Spinal cord (tissue), 10 donors: ENCODE data around the gene RASL11A. TPM values are rescaled to one million over a fixed set of nuclear protein-coding genes. Genes with fewer than 3 reads are reported as not detected.
A peak's percentile ranks its signal among the peaks of the same experiment; 100 is the strongest.
"Not testable (repeated sequence)": the region's sequence is repeated elsewhere in the genome, so short reads cannot be mapped to it uniquely, and the experiment has no call there.

Source experiments
- DNase-seq, 6 donors: peaks; one replicate each; pipeline versions ENCODE4 v3.0.0 to v3.0.0-alpha.2; 2013 to 2015; ENCODE audit warnings: low spot score in 6 of 6, low read depth in 4 of 6
- H3K27ac ChIP-seq: one replicate; pipeline ENCODE4 v1.5.1; 2013; ENCODE audit warnings: low read depth, low read length, control low read depth
- H3K27me3 ChIP-seq: one replicate; pipeline ENCODE4 v1.6.1; 2013; ENCODE audit warnings: low read length; ENCODE audit not compliant: control insufficient read depth, insufficient read depth
- H3K36me3 ChIP-seq: one replicate; pipeline ENCODE4 v1.6.1; 2013; ENCODE audit warnings: low read length; ENCODE audit not compliant: control insufficient read depth, insufficient read depth
- H3K4me1 ChIP-seq: one replicate; pipeline ENCODE4 v1.6.1; 2013; ENCODE audit warnings: low read length; ENCODE audit not compliant: control insufficient read depth, insufficient read depth
- H3K4me3 ChIP-seq: one replicate; pipeline ENCODE4 v1.5.1; 2013; ENCODE audit warnings: low read depth, low read length, control low read depth
- H3K9me3 ChIP-seq: one replicate; pipeline ENCODE4 v1.6.1; 2013; ENCODE audit warnings: low read length; ENCODE audit not compliant: control insufficient read depth, insufficient read depth
- WGBS: methylation state at CpG from one replicate; pipeline ENCODE4 v1.1.5; 2013; ENCODE audit warnings: missing lambda C conversion rate; ENCODE audit not compliant: insufficient coverage; 5-methylcytosine and 5-hydroxymethylcytosine counted together
- long read RNA-seq, 4 donors: transcript quantifications; one replicate each; lab custom pipeline, GENCODE V29; 2026
- polyA plus RNA-seq, 2 donors: library from polyadenylated mRNA; unstranded; fragments of 120-200 nt; gene quantifications; one replicate each; pipeline ENCODE4 v1.2.1, GENCODE V29; 2013; ENCODE audit not compliant: insufficient read length in 2 of 2
- total RNA-seq, 2 donors: library from RNA; depleted of rRNA in 1 of 2; stranded (reverse); fragments of 120-200 nt in 1 of 2; fragments of >200 nt in 1 of 2; gene quantifications; one replicate each; pipeline versions ENCODE4 v1.2.3 to v1.2.4, GENCODE V29; 2013 to 2014
- donor health status: healthy.

RASL11A gene, protein sequence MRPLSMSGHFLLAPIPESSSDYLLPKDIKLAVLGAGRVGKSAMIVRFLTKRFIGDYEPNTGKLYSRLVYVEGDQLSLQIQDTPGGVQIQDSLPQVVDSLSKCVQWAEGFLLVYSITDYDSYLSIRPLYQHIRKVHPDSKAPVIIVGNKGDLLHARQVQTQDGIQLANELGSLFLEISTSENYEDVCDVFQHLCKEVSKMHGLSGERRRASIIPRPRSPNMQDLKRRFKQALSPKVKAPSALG
- total RNA-seq (10 to 100 TPM in 1 of 2 donors, 1 to 10 TPM in 1; 7.2 to 13.6 TPM), polyA plus RNA-seq (1 to 10 TPM; 6.4 to 7.4 TPM)
- long read RNA-seq, donor 1, partial matches to known transcripts: 0 of 4 reads
- long read RNA-seq, donor 1, other reads (novel, unspliced or antisense): 0 of 4 reads
- long read RNA-seq, donor 2: 0 reads
- long read RNA-seq, donor 3, partial matches to known transcripts: 0 of 1 reads
- long read RNA-seq, donor 3, other reads (novel, unspliced or antisense): 0 of 1 reads
- long read RNA-seq, donor 4, transcript RASL11A-201 (4 exons, 1,543 nt): major isoform, 12 of 12 reads
- long read RNA-seq, donor 4, partial matches to known transcripts: 0 of 12 reads
- long read RNA-seq, donor 4, other reads (novel, unspliced or antisense): 0 of 12 reads

DNA sequence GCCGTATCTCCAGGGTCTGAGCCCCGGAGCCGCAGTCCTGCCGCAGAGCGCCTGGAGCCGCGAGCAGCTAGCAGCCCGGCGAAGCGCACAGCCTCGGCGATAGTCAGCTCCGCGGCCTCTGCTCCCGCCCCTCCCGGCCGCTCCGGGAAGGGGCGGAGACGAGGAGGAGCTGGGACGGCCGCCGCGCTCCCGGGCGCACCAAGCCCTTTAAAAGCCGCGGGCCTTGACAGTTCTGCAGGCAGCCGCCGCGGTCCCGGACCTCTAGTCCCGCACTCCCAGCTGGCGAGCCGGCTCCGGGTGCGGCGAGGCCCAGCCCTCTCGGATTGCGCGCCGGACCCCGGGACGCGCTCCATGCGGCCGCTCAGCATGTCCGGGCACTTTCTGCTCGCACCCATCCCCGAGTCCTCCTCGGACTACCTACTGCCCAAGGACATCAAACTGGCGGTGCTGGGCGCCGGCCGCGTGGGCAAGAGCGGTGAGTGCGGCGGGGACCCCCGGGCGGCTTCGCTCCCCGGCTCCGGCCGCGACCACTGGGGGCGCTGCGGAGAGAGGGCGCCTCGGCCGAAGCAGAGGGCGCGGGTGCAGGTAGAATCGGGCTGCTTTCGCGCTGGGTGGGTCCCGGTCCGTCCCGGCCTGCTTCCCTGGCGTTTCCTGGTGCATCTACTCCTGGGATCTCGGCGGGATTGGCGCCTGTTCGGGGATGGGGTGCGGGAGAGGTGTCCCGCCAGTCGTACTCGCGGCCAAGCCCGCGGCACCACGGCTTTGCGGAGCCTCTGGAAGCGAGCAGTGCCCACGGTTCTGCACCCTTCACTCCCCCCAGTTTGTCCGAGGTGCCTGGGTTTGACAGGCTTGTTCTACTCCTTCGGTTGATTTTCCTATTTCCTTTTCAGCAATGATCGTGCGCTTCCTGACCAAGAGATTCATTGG, at the start of gene RASL11A:
Gene RASL11A (plus strand): TSS at position 237 of the 927 bp plus-strand sequence. CDS start 115 bp downstream, at position 352.
- DNase-seq: peak in 4 of 6 donors; percentile 69 to 92 (median 80)
- Histone ChIP-seq H3K27me3 (no peaks in the 10 kb centered on the region), H3K36me3 (no peaks in the 10 kb centered on the region), H3K4me1 (peaks cover 19% of the 10 kb centered on the region), H3K4me3 (peak within 1 kb of the TSS; percentile 63), H3K9me3 (no peaks in the 10 kb centered on the region), H3K27ac (peak within 1 kb of the TSS; percentile 36)
- 1% methylated on average over 98 of the region's 99 CpGs for WGBS

DNA sequence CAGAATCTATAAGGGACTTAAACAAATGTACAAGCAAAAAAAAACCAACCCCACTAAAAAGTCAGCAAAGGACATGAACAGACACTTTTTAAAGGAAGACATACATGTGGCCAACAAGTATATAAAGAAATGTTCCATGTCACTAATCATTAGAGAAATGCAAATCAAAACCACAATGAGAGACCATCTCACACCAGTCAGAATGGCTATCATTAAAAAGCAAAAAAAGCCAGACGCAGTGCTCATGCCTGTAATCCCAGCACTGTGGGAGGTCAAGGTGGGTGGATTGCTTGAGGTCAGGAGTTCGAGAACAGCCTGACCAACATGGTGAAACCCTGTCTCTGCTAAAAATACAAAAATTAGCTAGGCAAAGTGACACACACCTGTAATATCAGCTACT, 48.5 kb upstream of the RASL11A start:
- not testable (repeated sequence) for H3K36me3 ChIP-seq, H3K27ac ChIP-seq, H3K27me3 ChIP-seq, H3K4me1 ChIP-seq, H3K9me3 ChIP-seq, DNase-seq, H3K4me3 ChIP-seq
- WGBS: 50% methylated on average over 2 of the region's 2 CpGs

DNA sequence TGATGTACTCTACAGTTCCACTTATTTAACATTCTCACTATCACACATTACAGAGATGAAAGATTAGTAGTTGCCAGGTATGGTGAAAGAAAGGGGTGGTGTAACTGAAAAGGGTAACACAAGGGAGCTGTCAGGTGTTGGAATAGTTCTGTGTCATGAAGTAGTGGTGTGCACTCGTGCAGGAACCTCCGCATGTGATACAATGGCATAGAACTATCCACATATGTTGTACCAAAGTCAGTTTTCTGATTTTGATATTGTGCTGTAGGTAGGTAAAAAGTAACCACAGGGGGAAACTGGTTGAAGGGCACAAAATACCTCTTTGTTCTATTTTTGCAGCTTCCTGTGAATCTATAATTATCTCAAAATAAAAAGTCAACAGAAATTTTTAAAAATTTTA, 43.6 kb upstream of the RASL11A start:
- H3K9me3 ChIP-seq: peaks cover 2% of the 10 kb centered on the region
- H3K4me3 ChIP-seq: no peak overlapping the region
- no CpG with 5 or more reads among the region's 2 CpGs for WGBS
- H3K27me3 ChIP-seq: no peaks in the 10 kb centered on the region
- no peak overlapping the region for H3K27ac ChIP-seq
- H3K4me1 ChIP-seq: no peaks in the 10 kb centered on the region
- no peaks in the 10 kb centered on the region for H3K36me3 ChIP-seq
- no peak for DNase-seq

DNA sequence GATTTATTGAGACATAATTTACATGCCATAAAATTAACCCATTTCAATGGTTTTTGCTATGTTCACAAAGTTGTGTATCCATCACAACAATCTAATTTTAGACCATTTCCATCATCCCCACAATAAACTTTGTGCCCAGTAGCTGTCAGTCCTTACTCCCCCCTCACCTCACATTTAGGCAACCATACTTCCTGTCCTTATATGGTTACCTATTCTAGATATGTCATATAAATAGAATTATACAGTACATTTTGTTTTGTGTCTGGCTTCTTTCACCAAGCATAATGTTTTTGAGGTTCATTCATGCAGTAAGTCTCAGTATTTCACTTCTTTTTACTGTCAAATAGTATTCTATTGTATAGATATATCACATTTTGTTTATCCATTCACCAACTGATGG, 42.5 kb upstream of the RASL11A start:
- no peaks in the 10 kb centered on the region for H3K4me1 ChIP-seq
- no peak overlapping the region for H3K27ac ChIP-seq
- no peak for DNase-seq

DNA sequence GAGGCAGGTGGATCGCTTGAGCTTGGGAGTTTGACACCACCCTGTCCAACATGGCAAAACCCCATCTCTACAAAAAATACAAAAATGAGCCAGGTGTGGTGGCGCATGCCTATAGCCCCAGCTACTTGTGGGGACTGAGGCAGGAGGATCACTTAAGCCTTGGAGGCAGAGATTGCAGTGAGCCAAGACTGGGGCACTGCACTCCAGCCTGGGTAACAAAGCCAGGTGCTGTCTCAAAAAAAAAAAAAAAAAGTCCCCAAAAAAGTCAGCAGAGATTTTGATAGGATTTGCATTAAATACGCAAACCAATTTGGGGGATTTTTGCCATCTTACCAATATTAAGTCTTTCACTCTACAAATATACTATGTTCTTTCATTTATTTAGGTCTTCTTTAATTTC, 41.0 kb upstream of the RASL11A start:
- H3K9me3 ChIP-seq: peaks cover 2% of the 10 kb centered on the region
- DNase-seq: no peak
- no peak overlapping the region for H3K27ac ChIP-seq
- no peak overlapping the region for H3K4me3 ChIP-seq
- WGBS: 75% methylated on average over 1 of the region's 3 CpGs
- no peaks in the 10 kb centered on the region for H3K36me3 ChIP-seq
- no peaks in the 10 kb centered on the region for H3K4me1 ChIP-seq
- H3K27me3 ChIP-seq: no peaks in the 10 kb centered on the region

More for the DNA sequence above, 42.5 kb upstream of the RASL11A start:
- Histone ChIP-seq H3K27me3 (no peaks in the 10 kb centered on the region), H3K36me3 (no peaks in the 10 kb centered on the region), H3K9me3 (peaks cover 2% of the 10 kb centered on the region), H3K4me3 (no peak overlapping the region)

DNA sequence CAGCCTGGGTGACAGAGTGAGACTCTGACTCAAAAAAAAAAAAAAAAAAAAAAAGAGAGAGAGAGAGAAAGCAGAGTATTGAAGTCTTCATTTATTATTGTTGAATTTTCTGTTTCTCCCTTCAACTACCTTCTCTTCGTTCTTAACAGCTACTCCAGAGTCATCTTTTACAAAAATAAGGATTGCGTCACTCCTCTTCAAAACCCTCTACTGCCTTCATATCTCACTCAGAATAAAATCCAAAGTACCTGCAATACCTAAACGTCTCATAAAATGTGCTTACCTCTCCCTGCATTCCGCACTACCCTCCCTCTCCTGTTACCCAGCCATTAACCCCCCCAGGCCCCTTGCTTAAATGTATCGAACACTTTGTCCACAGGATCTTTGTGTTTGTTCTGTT, 36.7 kb upstream of the RASL11A start:
- DNase-seq: no peak
- Histone ChIP-seq H3K4me1 (no peaks in the 10 kb centered on the region), H3K36me3 (no peaks in the 10 kb centered on the region), H3K27me3 (no peaks in the 10 kb centered on the region), H3K27ac (no peak overlapping the region), H3K4me3 (no peak overlapping the region), H3K9me3 (no peaks in the 10 kb centered on the region)
- 90% methylated on average over 3 of the region's 5 CpGs for WGBS

DNA sequence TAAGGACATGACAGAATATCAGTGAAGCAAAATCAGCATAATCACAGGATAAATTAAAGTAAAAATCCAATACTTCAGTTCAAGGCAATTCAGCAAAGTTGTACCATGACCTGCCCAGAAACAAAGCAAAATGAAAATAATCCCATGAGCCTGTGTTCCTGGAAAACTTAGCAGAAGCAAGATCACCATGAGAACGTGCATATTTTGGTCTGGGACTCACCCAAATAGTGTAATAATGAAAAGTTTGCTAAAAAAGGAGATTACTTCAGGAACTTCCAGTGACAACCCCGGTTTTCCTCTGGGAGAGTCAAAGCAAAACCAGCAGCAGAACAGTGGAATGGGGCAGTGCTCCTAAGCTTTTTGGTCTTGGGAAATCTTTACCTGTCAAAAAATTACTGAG, 34.2 kb upstream of the RASL11A start:
- H3K4me3 ChIP-seq: no peak overlapping the region
- no peak for DNase-seq
- WGBS: 80% methylated on average over 1 of the region's 2 CpGs
- no peaks in the 10 kb centered on the region for H3K27me3 ChIP-seq
- no peak overlapping the region for H3K27ac ChIP-seq
- no peaks in the 10 kb centered on the region for H3K36me3 ChIP-seq
- no peaks in the 10 kb centered on the region for H3K9me3 ChIP-seq
- no peaks in the 10 kb centered on the region for H3K4me1 ChIP-seq

DNA sequence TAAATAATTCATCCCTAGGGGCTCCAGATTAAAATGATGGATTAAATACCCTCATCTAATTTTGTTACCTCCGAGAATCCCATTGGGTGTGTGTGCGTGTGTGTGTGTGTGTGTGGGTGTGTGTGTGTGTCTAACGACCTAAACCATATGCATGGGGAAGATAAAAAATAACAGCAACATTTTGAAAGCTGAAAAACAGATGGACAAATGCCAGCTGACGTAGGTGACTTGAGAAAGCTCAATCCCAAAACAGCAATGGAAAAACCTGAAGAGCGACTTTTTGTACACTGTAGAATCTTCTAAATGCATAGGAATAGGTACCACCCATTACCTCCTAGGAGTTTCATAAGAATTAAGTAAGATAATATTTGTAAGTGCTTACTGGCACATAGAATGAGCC, 27.9 kb upstream of the RASL11A start:
- DNase-seq: no peak
- no peaks in the 10 kb centered on the region for H3K27me3 ChIP-seq
- 73% methylated on average over 3 of the region's 5 CpGs for WGBS

DNA sequence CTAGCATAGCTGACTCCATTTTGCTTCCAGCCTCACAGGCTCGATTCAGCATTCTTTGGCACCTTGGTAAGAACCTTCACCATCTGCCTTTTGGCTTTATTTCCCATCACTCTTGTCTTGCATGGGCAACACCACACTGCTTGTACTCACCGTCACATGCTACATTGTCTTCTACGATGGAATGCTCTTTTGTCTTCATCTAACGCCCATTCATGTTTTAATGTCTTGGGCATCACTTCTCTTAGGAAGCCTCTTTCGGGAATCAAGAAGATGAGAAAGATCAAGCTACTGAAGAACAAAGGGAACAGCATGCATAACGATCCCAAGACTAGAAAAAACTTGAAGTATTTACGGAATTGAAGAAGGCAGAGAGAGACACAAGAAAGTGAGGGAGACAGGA, 25.0 kb upstream of the RASL11A start:
- Histone ChIP-seq H3K27ac (no peak overlapping the region), H3K4me3 (no peak overlapping the region), H3K27me3 (no peaks in the 10 kb centered on the region), H3K4me1 (no peaks in the 10 kb centered on the region), H3K9me3 (no peaks in the 10 kb centered on the region), H3K36me3 (no peaks in the 10 kb centered on the region)
- no peak for DNase-seq
- WGBS: 83% methylated on average over 7 of the region's 7 CpGs

More for the DNA sequence above, 27.9 kb upstream of the RASL11A start:
- no peak overlapping the region for H3K27ac ChIP-seq
- H3K4me3 ChIP-seq: no peak overlapping the region
- no peaks in the 10 kb centered on the region for H3K36me3 ChIP-seq
- H3K9me3 ChIP-seq: no peaks in the 10 kb centered on the region
- no peaks in the 10 kb centered on the region for H3K4me1 ChIP-seq
